HL-60 (cell line): ENCODE measurements around the gene RAF1.

Source experiments
- CTCF ChIP-seq: IDR thresholded peaks from one replicate; pipeline ENCODE4 v1.5.1; 2011; ENCODE audit warnings: low read length, control low read depth, inconsistent platforms; ENCODE audit not compliant: insufficient read depth
- GABPA ChIP-seq: IDR thresholded peaks from 2 replicates; pipeline ENCODE4 v1.6.1; 2012; ENCODE audit warnings: low read depth
- POLR2AphosphoS5 ChIP-seq: IDR thresholded peaks from 2 replicates; pipeline ENCODE4 v1.6.1; 2012; ENCODE audit warnings: low read depth
- REST ChIP-seq: IDR thresholded peaks from 2 replicates; pipeline ENCODE4 v1.6.1; 2012; ENCODE audit warnings: low read depth; ENCODE audit not compliant: insufficient replicate concordance

- no peak for TF ChIP-seq CTCF
- TF ChIP-seq POLR2AphosphoS5, result no peak
- no peak for TF ChIP-seq GABPA
- no peak for TF ChIP-seq REST
These were observed 51.2 kb downstream of the RAF1 start for GRCh38 chr3:12612514-12613226.
